Measurements from ENCODE around the gene ACTN2.

Gene ACTN2

GRCh38 chr1:236705771-236706170, 19.5 kb downstream of the ACTN2 start:
- no peak overlapping the region for H3K4me2 ChIP-seq (ENCODE audit: low read length)
- no peaks in the 10 kb centered on the region for H4K20me1 ChIP-seq (ENCODE audit: control insufficient read depth, insufficient read depth, low read depth, low read length)
- H3K27me3 ChIP-seq (ENCODE audit: control insufficient read depth, low read length): no peaks in the 10 kb centered on the region
- H3K27ac ChIP-seq (ENCODE audit: low read depth, low read length): no peak overlapping the region
- no peaks in the 10 kb centered on the region for H3K79me2 ChIP-seq (ENCODE audit: control insufficient read depth, low read length)
- H3K9me3 ChIP-seq (ENCODE audit: control insufficient read depth, insufficient read depth, low read length): no peaks in the 10 kb centered on the region
- H3K4me3 ChIP-seq (ENCODE audit: low read length): no peak overlapping the region
- no peaks in the 10 kb centered on the region for H3K36me3 ChIP-seq (ENCODE audit: control insufficient read depth, low read length)
- H3K4me1 ChIP-seq (ENCODE audit: control insufficient read depth, low read length): no peaks in the 10 kb centered on the region
- H3K9me2 ChIP-seq (replicated peaks; ENCODE audit: control insufficient read depth, low read length): no peaks in the 10 kb centered on the region
- TF ChIP-seq CTCF (IDR thresholded peaks at IDR 0.05; ENCODE audit: low read depth, low read length, poor library complexity, severe bottlenecking) (no peak), EZH2phosphoT487 (IDR thresholded peaks at IDR 0.05; ENCODE audit: borderline replicate concordance, low read length) (no peak)
- H3F3A ChIP-seq (ENCODE audit: control insufficient read depth, insufficient read depth): no peaks in the 10 kb centered on the region

- H3K27me3 ChIP-seq (ENCODE audit: control insufficient read depth, low read length): no peaks in the 10 kb centered on the region
- no peak overlapping the region for H3K4me3 ChIP-seq (ENCODE audit: low read length)
- H3K4me1 ChIP-seq (ENCODE audit: control insufficient read depth, low read length): no peaks in the 10 kb centered on the region
- H3K79me2 ChIP-seq (ENCODE audit: control insufficient read depth, low read length): no peaks in the 10 kb centered on the region
- H3F3A ChIP-seq (ENCODE audit: control insufficient read depth, insufficient read depth): no peaks in the 10 kb centered on the region
- no peak overlapping the region for H3K4me2 ChIP-seq (ENCODE audit: low read length)
- H3K9me2 ChIP-seq (replicated peaks; ENCODE audit: control insufficient read depth, low read length): no peaks in the 10 kb centered on the region
- H3K36me3 ChIP-seq (ENCODE audit: control insufficient read depth, low read length): no peaks in the 10 kb centered on the region
- no peaks in the 10 kb centered on the region for H4K20me1 ChIP-seq (ENCODE audit: control insufficient read depth, insufficient read depth, low read depth, low read length)
- no peak for TF ChIP-seq EZH2phosphoT487 (IDR thresholded peaks at IDR 0.05; ENCODE audit: borderline replicate concordance, low read length)
- no peak for TF ChIP-seq CTCF (IDR thresholded peaks at IDR 0.05; ENCODE audit: low read depth, low read length, poor library complexity, severe bottlenecking)
- H3K9me3 ChIP-seq (ENCODE audit: control insufficient read depth, insufficient read depth, low read length): no peaks in the 10 kb centered on the region
- no peak overlapping the region for H3K27ac ChIP-seq (ENCODE audit: low read depth, low read length)
Measured at GRCh38 chr1:236706183-236706582, 19.9 kb downstream of the ACTN2 start.

GRCh38 chr1:236710328-236710892, 24.1 kb downstream of the ACTN2 start:
- H3F3A ChIP-seq (ENCODE audit: control insufficient read depth, insufficient read depth): no peaks in the 10 kb centered on the region

More at GRCh38 chr1:236710328-236710892, 24.1 kb downstream of the ACTN2 start:
- H3K9me2 ChIP-seq (replicated peaks; ENCODE audit: control insufficient read depth, low read length): no peaks in the 10 kb centered on the region
- H3K4me2 ChIP-seq (ENCODE audit: low read length): no peak overlapping the region
- H4K20me1 ChIP-seq (ENCODE audit: control insufficient read depth, insufficient read depth, low read depth, low read length): no peaks in the 10 kb centered on the region
- no peaks in the 10 kb centered on the region for H3K27me3 ChIP-seq (ENCODE audit: control insufficient read depth, low read length)
- no peaks in the 10 kb centered on the region for H3K79me2 ChIP-seq (ENCODE audit: control insufficient read depth, low read length)
- H3K9me3 ChIP-seq (ENCODE audit: control insufficient read depth, insufficient read depth, low read length): no peaks in the 10 kb centered on the region
- no peak overlapping the region for H3K4me3 ChIP-seq (ENCODE audit: low read length)
- no peaks in the 10 kb centered on the region for H3K36me3 ChIP-seq (ENCODE audit: control insufficient read depth, low read length)
- H3K4me1 ChIP-seq (ENCODE audit: control insufficient read depth, low read length): no peaks in the 10 kb centered on the region
- no peak overlapping the region for H3K27ac ChIP-seq (ENCODE audit: low read depth, low read length)
- no peak for TF ChIP-seq EZH2phosphoT487 (IDR thresholded peaks at IDR 0.05; ENCODE audit: borderline replicate concordance, low read length)
- TF ChIP-seq CTCF (IDR thresholded peaks at IDR 0.05; ENCODE audit: low read depth, low read length, poor library complexity, severe bottlenecking): no peak
